ENCODE data around the gene TXNDC2. TPM values are rescaled to one million over a fixed set of nuclear protein-coding genes. Genes with fewer than 3 reads are reported as not detected.

TXNDC2 gene
- total and polyA plus RNA-seq, 9 of the 15 experiments (the other 6 are each of a cell fraction or from before 2014, with no cell fraction given) = 1.2 to 4.9 (median 2.3) TPM

GRCh38 chr18:9913526-9914333 lies 28.0 kb downstream of the TXNDC2 start, which contains the start of gene VAPA (continued):
- TF ChIP-seq CCAR2 (IDR thresholded peaks at IDR 0.05; ENCODE audit: low read depth, low read length) (no peak), LCOR (CRISPR knock-in tag; IDR thresholded peaks at IDR 0.05) (peak; percentile 67), HSF4 (CRISPR knock-in tag; IDR thresholded peaks at IDR 0.05; ENCODE audit: borderline replicate concordance) (no peak), CHD2 (IDR thresholded peaks at IDR 0.05; ENCODE audit: low read depth, low read length) (peak; percentile 42), THAP7 (CRISPR knock-in tag; IDR thresholded peaks at IDR 0.05) (0 out of 2 replicates have a peak, but pooled peaks have one; percentile 18), MAFK (IDR thresholded peaks at IDR 0.05; ENCODE audit: low read length) (peak; percentile 38; the same call in 1 of the 2 replicates), PHF8 (IDR thresholded peaks at IDR 0.05; ENCODE audit: borderline replicate concordance, low read length) (peak; percentile 85; the same call in 1 of the 2 replicates), ERF (CRISPR knock-in tag; IDR thresholded peaks at IDR 0.05) (peak; percentile 83), ZNF584 (CRISPR knock-in tag; IDR thresholded peaks at IDR 0.05; ENCODE audit: low read depth) (no peak), ZNF217 (CRISPR knock-in tag; IDR thresholded peaks at IDR 0.05) (no peak), YY1 (IDR thresholded peaks at IDR 0.05; ENCODE audit: borderline replicate concordance in 1 of 3, control insufficient read depth in 1 of 3, extremely low read depth in 1 of 3, insufficient read depth in 3 of 3, insufficient read length in 1 of 3, insufficient replicate concordance in 2 of 3, low read depth in 1 of 3, low read length in 2 of 3) (peak in 2 of 3 experiments; percentile 76 to 94), RNF2 (IDR thresholded peaks at IDR 0.05) (peak; percentile 78), POLR2G (IDR thresholded peaks at IDR 0.05; ENCODE audit: low read depth, low read length) (peak; percentile 91), HOMEZ (CRISPR knock-in tag; IDR thresholded peaks at IDR 0.05) (no peak), THRAP3 (IDR thresholded peaks at IDR 0.05; ENCODE audit: borderline replicate concordance) (no peak), ZNF212 (CRISPR knock-in tag; IDR thresholded peaks at IDR 0.05) (peak; percentile 83; the same call in 1 of the 2 replicates), POLR2AphosphoS5 (IDR thresholded peaks at IDR 0.05; ENCODE audit: control insufficient read depth, insufficient read depth, low read depth, low read length) (peak; percentile 78), HNRNPK (IDR thresholded peaks at IDR 0.05; ENCODE audit: low read depth, low read length, poor library complexity, severe bottlenecking) (peak; percentile 33), GATAD2A (IDR thresholded peaks at IDR 0.05) (no peak), ZNF79 (CRISPR knock-in tag; IDR thresholded peaks at IDR 0.05; ENCODE audit: low read depth) (peak; percentile 72; the same call in 1 of the 2 replicates)
- TF ChIP-seq, protein P1, sequence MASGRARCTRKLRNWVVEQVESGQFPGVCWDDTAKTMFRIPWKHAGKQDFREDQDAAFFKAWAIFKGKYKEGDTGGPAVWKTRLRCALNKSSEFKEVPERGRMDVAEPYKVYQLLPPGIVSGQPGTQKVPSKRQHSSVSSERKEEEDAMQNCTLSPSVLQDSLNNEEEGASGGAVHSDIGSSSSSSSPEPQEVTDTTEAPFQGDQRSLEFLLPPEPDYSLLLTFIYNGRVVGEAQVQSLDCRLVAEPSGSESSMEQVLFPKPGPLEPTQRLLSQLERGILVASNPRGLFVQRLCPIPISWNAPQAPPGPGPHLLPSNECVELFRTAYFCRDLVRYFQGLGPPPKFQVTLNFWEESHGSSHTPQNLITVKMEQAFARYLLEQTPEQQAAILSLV (tag; IDR thresholded peaks at IDR 0.05) = no peak
- TF ChIP-seq, protein P2, sequence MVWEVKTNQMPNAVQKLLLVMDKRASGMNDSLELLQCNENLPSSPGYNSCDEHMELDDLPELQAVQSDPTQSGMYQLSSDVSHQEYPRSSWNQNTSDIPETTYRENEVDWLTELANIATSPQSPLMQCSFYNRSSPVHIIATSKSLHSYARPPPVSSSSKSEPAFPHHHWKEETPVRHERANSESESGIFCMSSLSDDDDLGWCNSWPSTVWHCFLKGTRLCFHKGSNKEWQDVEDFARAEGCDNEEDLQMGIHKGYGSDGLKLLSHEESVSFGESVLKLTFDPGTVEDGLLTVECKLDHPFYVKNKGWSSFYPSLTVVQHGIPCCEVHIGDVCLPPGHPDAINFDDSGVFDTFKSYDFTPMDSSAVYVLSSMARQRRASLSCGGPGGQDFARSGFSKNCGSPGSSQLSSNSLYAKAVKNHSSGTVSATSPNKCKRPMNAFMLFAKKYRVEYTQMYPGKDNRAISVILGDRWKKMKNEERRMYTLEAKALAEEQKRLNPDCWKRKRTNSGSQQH (CRISPR knock-in tag; IDR thresholded peaks at IDR 0.05) = peak; percentile 54; the same call in 1 of the 2 replicates

Data from K562 (cell line).